ENCODE measurements around the gene PCDHB2. TPM values are rescaled to one million over a fixed set of nuclear protein-coding genes. Genes with fewer than 3 reads are reported as not detected.

PCDHB2 gene
- total and polyA plus RNA-seq, 2 of the 8 experiments (the other 6 are each of a cell fraction or from before 2014, with no cell fraction given): 28.8 to 29.2 TPM

DNA sequence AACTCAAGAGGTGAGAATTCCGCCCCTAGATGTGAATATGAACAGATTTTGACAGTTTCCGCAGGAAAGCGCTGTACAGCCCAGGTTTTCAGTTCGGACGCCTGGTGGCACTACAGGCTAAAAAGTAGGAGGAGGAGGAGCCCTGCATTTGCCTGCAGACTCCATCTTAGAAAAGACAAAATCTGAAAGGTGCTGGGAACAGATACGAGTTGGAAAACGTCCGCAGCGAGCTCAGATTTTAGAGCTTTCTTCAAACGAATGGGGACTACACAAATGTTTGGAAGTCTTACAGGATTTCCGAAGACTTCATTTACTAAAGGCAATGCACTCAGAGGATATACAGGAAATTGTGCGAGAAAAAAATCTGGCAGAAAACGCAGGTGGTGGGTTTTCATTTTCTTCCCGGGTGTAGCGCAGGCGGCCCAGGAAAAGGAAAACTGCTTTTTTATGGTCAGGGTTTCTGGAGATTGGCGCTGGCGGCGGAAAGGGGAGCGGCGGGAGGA is 9.9 kb upstream of the PCDHB2 start (continued):
- TF ChIP-seq, protein P1, sequence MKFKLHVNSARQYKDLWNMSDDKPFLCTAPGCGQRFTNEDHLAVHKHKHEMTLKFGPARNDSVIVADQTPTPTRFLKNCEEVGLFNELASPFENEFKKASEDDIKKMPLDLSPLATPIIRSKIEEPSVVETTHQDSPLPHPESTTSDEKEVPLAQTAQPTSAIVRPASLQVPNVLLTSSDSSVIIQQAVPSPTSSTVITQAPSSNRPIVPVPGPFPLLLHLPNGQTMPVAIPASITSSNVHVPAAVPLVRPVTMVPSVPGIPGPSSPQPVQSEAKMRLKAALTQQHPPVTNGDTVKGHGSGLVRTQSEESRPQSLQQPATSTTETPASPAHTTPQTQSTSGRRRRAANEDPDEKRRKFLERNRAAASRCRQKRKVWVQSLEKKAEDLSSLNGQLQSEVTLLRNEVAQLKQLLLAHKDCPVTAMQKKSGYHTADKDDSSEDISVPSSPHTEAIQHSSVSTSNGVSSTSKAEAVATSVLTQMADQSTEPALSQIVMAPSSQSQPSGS (IDR thresholded peaks at IDR 0.05; ENCODE audit: low read length): no peak; the same call in 1 of the 2 replicates
- no peak for TF ChIP-seq HDAC2 (IDR thresholded peaks at IDR 0.05; ENCODE audit: borderline replicate concordance in 1 of 2, low read depth in 2 of 2, low read length in 2 of 2)
